Mesendoderm (in vitro differentiated cells): Measurements from ENCODE around the gene MINK1.
A peak's percentile ranks its signal among the peaks of the same experiment; 100 is the strongest.

ENCODE experiments used
- DNase-seq: peaks from one replicate; pipeline ENCODE4 v3.0.0; 2013
- H2AK5ac ChIP-seq: 2 replicates; pipeline ENCODE4 v1.6.1; 2013; ENCODE audit warnings: low read length, inconsistent platforms
- H2BK120ac ChIP-seq: 2 replicates; pipeline ENCODE4 v1.6.1; 2013; ENCODE audit warnings: low read depth, mild to moderate bottlenecking, low read length, moderate library complexity, mixed read lengths
- H2BK15ac ChIP-seq: replicated peaks from 2 replicates; pipeline ENCODE4 v1.6.1; 2013; ENCODE audit warnings: low read depth, mild to moderate bottlenecking, moderate library complexity
- H2BK5ac ChIP-seq: 2 replicates; pipeline ENCODE4 v1.6.1; 2013; ENCODE audit warnings: low read length, inconsistent platforms
- H3K18ac ChIP-seq: 2 replicates; pipeline ENCODE4 v1.6.1; 2013; ENCODE audit warnings: mild to moderate bottlenecking, low read length, mixed read lengths
- H3K23ac ChIP-seq: one replicate; pipeline ENCODE4 v1.6.1; 2013; ENCODE audit warnings: low read length
- H3K27ac ChIP-seq: 2 replicates; pipeline ENCODE4 v1.5.1; 2013; ENCODE audit warnings: low read depth, mild to moderate bottlenecking, inconsistent platforms, low read length, moderate library complexity
- H3K27me3 ChIP-seq: 2 replicates; pipeline ENCODE4 v1.6.1; 2013; ENCODE audit warnings: low read length, control low read depth, mild to moderate bottlenecking, inconsistent platforms; ENCODE audit not compliant: insufficient read depth, poor library complexity
- H3K36me3 ChIP-seq: 2 replicates; pipeline ENCODE4 v1.6.1; 2013; ENCODE audit warnings: low read length, inconsistent platforms; ENCODE audit not compliant: control insufficient read depth, insufficient read depth
- H3K4ac ChIP-seq: one replicate; pipeline ENCODE4 v1.6.1; 2013; ENCODE audit warnings: low read depth, mild to moderate bottlenecking, low read length, moderate library complexity
- H3K4me1 ChIP-seq: 2 replicates; pipeline ENCODE4 v1.6.1; 2013; ENCODE audit warnings: low read depth, low read length, inconsistent platforms; ENCODE audit not compliant: control insufficient read depth
- H3K4me2 ChIP-seq: 2 replicates; pipeline ENCODE4 v1.6.1; 2013; ENCODE audit warnings: low read length
- H3K4me3 ChIP-seq: 2 replicates; pipeline ENCODE4 v1.5.1; 2013; ENCODE audit warnings: mild to moderate bottlenecking, low read length
- H3K56ac ChIP-seq: one replicate; pipeline ENCODE4 v1.6.1; 2013; ENCODE audit warnings: low read length
- H3K79me1 ChIP-seq: 2 replicates; pipeline ENCODE4 v1.6.1; 2013; ENCODE audit warnings: low read length, inconsistent platforms
- H3K79me2 ChIP-seq: 2 replicates; pipeline ENCODE4 v1.6.1; 2013; ENCODE audit warnings: mild to moderate bottlenecking, low read length; ENCODE audit not compliant: control insufficient read depth, insufficient read depth
- H3K9ac ChIP-seq: 2 replicates; pipeline ENCODE4 v1.6.1; 2013; ENCODE audit warnings: low read length, inconsistent platforms
- H4K5ac ChIP-seq: one replicate; pipeline ENCODE4 v1.6.1; 2013; ENCODE audit warnings: low read length
- H4K8ac ChIP-seq: one replicate; pipeline ENCODE4 v1.6.1; 2013; ENCODE audit warnings: low read depth, mild to moderate bottlenecking, control low read depth, low read length, moderate library complexity
- WGBS: extraction: QIAGEN DNeasy Blood & Tissue Kit; methylation state at CpG from one replicate; pipeline ENCODE4 v1.1.7; 2013; ENCODE audit warnings: low lambda C conversion rate, missing lambda C conversion rate; ENCODE audit not compliant: insufficient coverage; ENCODE audit errors: extremely low coverage; 5-methylcytosine and 5-hydroxymethylcytosine counted together

MINK1 gene

GRCh38 chr17:4815043-4815675 lies 18.0 kb upstream of the MINK1 start:
- H2BK15ac ChIP-seq, result no peak overlapping the region
- H2BK5ac ChIP-seq, result no peak overlapping the region
- no peak overlapping the region for H3K4ac ChIP-seq
- no peak overlapping the region for H3K18ac ChIP-seq
- no peak overlapping the region for H3K56ac ChIP-seq
- H3K27ac ChIP-seq, result no peak overlapping the region
- no peak overlapping the region for H4K8ac ChIP-seq
- no peaks in the 10 kb centered on the region for H3K27me3 ChIP-seq
- H2AK5ac ChIP-seq, result no peak overlapping the region
- no peaks in the 10 kb centered on the region for H3K4me1 ChIP-seq
- H3K23ac ChIP-seq, result peak overlapping the region; percentile 45
- H2BK120ac ChIP-seq, result no peak overlapping the region
- no peaks in the 10 kb centered on the region for H3K79me1 ChIP-seq
- H3K9ac ChIP-seq, result no peak overlapping the region
- H3K4me3 ChIP-seq, result no peak overlapping the region
- H3K79me2 ChIP-seq, result no peaks in the 10 kb centered on the region
- no peak overlapping the region for H3K4me2 ChIP-seq
- H3K36me3 ChIP-seq, result peaks cover 5% of the 10 kb centered on the region
- 100% methylated on average over 1 of the region's 7 CpGs for WGBS
- peak; percentile 31 for DNase-seq
- H4K5ac ChIP-seq, result no peak overlapping the region

- H3K79me1 ChIP-seq, result no peaks in the 10 kb centered on the region
- H3K79me2 ChIP-seq, result no peaks in the 10 kb centered on the region
- no peak overlapping the region for H2BK5ac ChIP-seq
- no peak overlapping the region for H4K8ac ChIP-seq
- H3K36me3 ChIP-seq, result peaks cover 5% of the 10 kb centered on the region
- no peak overlapping the region for H2AK5ac ChIP-seq
- no peak overlapping the region for H3K4me3 ChIP-seq
- no peak overlapping the region for H3K4me2 ChIP-seq
- WGBS, result no CpG with 5 or more reads among the region's 13 CpGs
- H3K23ac ChIP-seq, result no peak overlapping the region
- H3K27me3 ChIP-seq, result no peaks in the 10 kb centered on the region
- H3K9ac ChIP-seq, result no peak overlapping the region
- no peaks in the 10 kb centered on the region for H3K4me1 ChIP-seq
- H4K5ac ChIP-seq, result no peak overlapping the region
- no peak overlapping the region for H3K18ac ChIP-seq
- no peak overlapping the region for H2BK120ac ChIP-seq
- H3K56ac ChIP-seq, result no peak overlapping the region
- no peak for DNase-seq
- no peak overlapping the region for H3K4ac ChIP-seq
- no peak overlapping the region for H3K27ac ChIP-seq
- H2BK15ac ChIP-seq, result no peak overlapping the region
These were observed 16.3 kb upstream of the MINK1 start for GRCh38 chr17:4816826-4817225.

GRCh38 chr17:4818276-4818675 lies 14.9 kb upstream of the MINK1 start:
- no peak overlapping the region for H4K5ac ChIP-seq
- H2BK15ac ChIP-seq, result no peak overlapping the region
- peaks cover 5% of the 10 kb centered on the region for H3K36me3 ChIP-seq
- no peak overlapping the region for H3K56ac ChIP-seq
- no peaks in the 10 kb centered on the region for H3K79me1 ChIP-seq
- H3K27ac ChIP-seq, result no peak overlapping the region
- H3K4me2 ChIP-seq, result no peak overlapping the region
- H2AK5ac ChIP-seq, result no peak overlapping the region
- H3K18ac ChIP-seq, result no peak overlapping the region
- no peak overlapping the region for H2BK5ac ChIP-seq
- H3K4me3 ChIP-seq, result no peak overlapping the region
- H2BK120ac ChIP-seq, result no peak overlapping the region
- H3K79me2 ChIP-seq, result no peaks in the 10 kb centered on the region
- WGBS, result no CpG with 5 or more reads among the region's 12 CpGs
- no peak overlapping the region for H3K23ac ChIP-seq
- H3K4ac ChIP-seq, result no peak overlapping the region
- no peak for DNase-seq
- H3K9ac ChIP-seq, result no peak overlapping the region
- no peaks in the 10 kb centered on the region for H3K27me3 ChIP-seq
- H3K4me1 ChIP-seq, result no peaks in the 10 kb centered on the region
- H4K8ac ChIP-seq, result no peak overlapping the region

GRCh38 chr17:4822835-4823234 lies 10.3 kb upstream of the MINK1 start:
- Histone ChIP-seq H2BK120ac (no peak overlapping the region), H3K4me3 (no peak overlapping the region)

GRCh38 chr17:4823373-4824089 lies 9.6 kb upstream of the MINK1 start:
- no peaks in the 10 kb centered on the region for H3K79me1 ChIP-seq
- no peak overlapping the region for H4K8ac ChIP-seq
- no peaks in the 10 kb centered on the region for H3K79me2 ChIP-seq
- no peaks in the 10 kb centered on the region for H3K36me3 ChIP-seq
- no peak overlapping the region for H3K4ac ChIP-seq
- no peak overlapping the region for H3K18ac ChIP-seq
- H3K4me2 ChIP-seq, result no peak overlapping the region
- no peak overlapping the region for H3K56ac ChIP-seq
- WGBS, result no CpG with 5 or more reads among the region's 12 CpGs
- no peaks in the 10 kb centered on the region for H3K27me3 ChIP-seq
- H2BK5ac ChIP-seq, result no peak overlapping the region
- no peaks in the 10 kb centered on the region for H3K4me1 ChIP-seq
- H2BK120ac ChIP-seq, result no peak overlapping the region
- H3K9ac ChIP-seq, result no peak overlapping the region
- no peak overlapping the region for H3K4me3 ChIP-seq
- H2AK5ac ChIP-seq, result no peak overlapping the region
- H3K27ac ChIP-seq, result no peak overlapping the region
- no peak overlapping the region for H4K5ac ChIP-seq
- no peak for DNase-seq
- no peak overlapping the region for H3K23ac ChIP-seq
- no peak overlapping the region for H2BK15ac ChIP-seq

More at GRCh38 chr17:4822835-4823234, 10.3 kb upstream of the MINK1 start:
- Histone ChIP-seq H3K4me1 (no peaks in the 10 kb centered on the region), H3K79me2 (no peaks in the 10 kb centered on the region), H3K56ac (no peak overlapping the region), H2BK5ac (no peak overlapping the region), H4K8ac (no peak overlapping the region), H2AK5ac (no peak overlapping the region), H3K27me3 (no peaks in the 10 kb centered on the region), H3K36me3 (no peaks in the 10 kb centered on the region), H3K27ac (no peak overlapping the region), H3K9ac (no peak overlapping the region), H2BK15ac (no peak overlapping the region), H4K5ac (no peak overlapping the region), H3K4ac (no peak overlapping the region), H3K4me2 (no peak overlapping the region), H3K23ac (no peak overlapping the region), H3K18ac (no peak overlapping the region), H3K79me1 (no peaks in the 10 kb centered on the region)
- WGBS, result no CpG with 5 or more reads among the region's 3 CpGs
- DNase-seq, result no peak
